CD4-positive, alpha-beta T cell treated with Interleukin-2 at 100 ng/mL for 4 hours (primary cell): ENCODE results near the gene CGB8.
"Not testable (repeated sequence)": the region's sequence is repeated elsewhere in the genome, so short reads cannot be mapped to it uniquely, and the experiment has no call there.

Experiments
- DNase-seq: peaks from one replicate; pipeline ENCODE4 v3.0.0-alpha.2; 2020; ENCODE audit warnings: low spot score

The CGB8 gene

GRCh38 chr19:49049011-49049410, at the start of gene CGB8:
Gene CGB8, minus strand, starts transcription at chr19:49049111. Its CDS starts 372 bp downstream, at chr19:49048739.
- DNase-seq: not testable (repeated sequence)

GRCh38 chr19:49097453-49098288, 48.8 kb upstream of the CGB8 start:
- DNase-seq: peak; percentile 83

- DNase-seq: no peak
These were observed 45.9 kb upstream of the CGB8 start for GRCh38 chr19:49094505-49095482.

GRCh38 chr19:49092686-49093085, 43.8 kb upstream of the CGB8 start:
- no peak for DNase-seq

GRCh38 chr19:49091391-49092038, 42.6 kb upstream of the CGB8 start:
- DNase-seq: no peak

- no peak for DNase-seq
These were observed 37.4 kb upstream of the CGB8 start for GRCh38 chr19:49086296-49086695.

GRCh38 chr19:49085868-49086232, 36.9 kb upstream of the CGB8 start:
- DNase-seq: no peak

GRCh38 chr19:49085020-49085867, 36.3 kb upstream of the CGB8 start, which contains the start of gene SNRNP70:
Gene SNRNP70, plus strand, starts transcription at chr19:49085451. Its CDS starts 964 bp downstream, at chr19:49086415.
- peak; percentile 100 for DNase-seq

GRCh38 chr19:49084206-49085019, 35.5 kb upstream of the CGB8 start:
- DNase-seq: no peak

- DNase-seq: no peak
These were observed 32.4 kb upstream of the CGB8 start for GRCh38 chr19:49081273-49081672.

GRCh38 chr19:49080392-49080791, 31.5 kb upstream of the CGB8 start:
- no peak for DNase-seq

GRCh38 chr19:49074869-49075268, 26.0 kb upstream of the CGB8 start:
- not testable (repeated sequence) for DNase-seq

- DNase-seq: no peak
These were observed 24.8 kb upstream of the CGB8 start for GRCh38 chr19:49073514-49074378.

GRCh38 chr19:49071860-49072547, 23.1 kb upstream of the CGB8 start:
- DNase-seq: no peak

GRCh38 chr19:49070416-49070815, 21.5 kb upstream of the CGB8 start:
- no peak for DNase-seq

- no peak for DNase-seq
These were observed 20.1 kb upstream of the CGB8 start for GRCh38 chr19:49069026-49069425.

- no peak for DNase-seq
These were observed 18.6 kb upstream of the CGB8 start for GRCh38 chr19:49067554-49067953.

- no peak for DNase-seq
These were observed 17.1 kb upstream of the CGB8 start for GRCh38 chr19:49065905-49066512.
